Ishikawa (cell line): ENCODE results near the gene EEPD1.

Source experiments
- CEBPB ChIP-seq: IDR thresholded peaks from 2 replicates; pipeline ENCODE4 v1.6.1; 2012
- CREB1 ChIP-seq: IDR thresholded peaks from 2 replicates; pipeline ENCODE4 v1.6.1; 2012; ENCODE audit warnings: low read depth
- EP300 ChIP-seq: IDR thresholded peaks from 2 replicates; pipeline ENCODE4 v1.6.1; 2012; ENCODE audit warnings: borderline replicate concordance
- RAD21 ChIP-seq: IDR thresholded peaks from 2 replicates; pipeline ENCODE4 v1.6.1; 2012; ENCODE audit warnings: low read depth
- TAF1 ChIP-seq: IDR thresholded peaks from 2 replicates; pipeline ENCODE4 v1.6.1; 2012; ENCODE audit warnings: low read depth, mild to moderate bottlenecking
- YY1 ChIP-seq: IDR thresholded peaks from 2 replicates; pipeline ENCODE4 v1.6.1; 2012; ENCODE audit warnings: low read depth
- ZBTB7A ChIP-seq: IDR thresholded peaks from 2 replicates; pipeline ENCODE4 v1.6.1; 2012; ENCODE audit warnings: low read depth
- TF ChIP-seq, protein P1 (sequence below): IDR thresholded peaks from 2 replicates; pipeline ENCODE4 v1.6.1; 2012
- TF ChIP-seq, protein P2 (sequence below): IDR thresholded peaks from 2 replicates; pipeline ENCODE4 v1.6.1; 2012; ENCODE audit warnings: low read depth, mild to moderate bottlenecking

DNA sequence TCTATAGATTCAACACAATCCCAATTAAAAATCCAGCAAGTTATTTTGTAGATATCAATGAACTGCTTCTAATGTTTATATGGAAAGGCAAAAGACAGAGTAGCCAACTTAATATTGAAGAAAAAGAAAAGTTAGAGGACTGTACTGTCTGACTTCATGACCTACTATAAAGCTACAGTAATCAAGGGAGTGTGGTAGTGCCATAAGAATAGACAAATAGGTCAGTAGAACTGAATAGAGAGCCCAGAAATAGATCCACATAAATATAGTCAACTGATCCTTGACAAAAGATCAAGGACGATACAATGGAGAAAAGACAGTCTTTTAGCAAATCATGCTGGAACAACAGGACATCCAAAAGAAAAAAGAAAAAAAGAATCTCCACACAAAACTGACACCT lies 7.4 kb upstream of the EEPD1 start:
- no peak for TF ChIP-seq CEBPB
- TF ChIP-seq CREB1 = no peak
- no peak for TF ChIP-seq ZBTB7A
- no peak for TF ChIP-seq EP300
- TF ChIP-seq, protein P1, sequence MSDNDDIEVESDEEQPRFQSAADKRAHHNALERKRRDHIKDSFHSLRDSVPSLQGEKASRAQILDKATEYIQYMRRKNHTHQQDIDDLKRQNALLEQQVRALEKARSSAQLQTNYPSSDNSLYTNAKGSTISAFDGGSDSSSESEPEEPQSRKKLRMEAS = no peak
- TF ChIP-seq RAD21 = no peak
- TF ChIP-seq YY1 = no peak
- TF ChIP-seq, protein P2, sequence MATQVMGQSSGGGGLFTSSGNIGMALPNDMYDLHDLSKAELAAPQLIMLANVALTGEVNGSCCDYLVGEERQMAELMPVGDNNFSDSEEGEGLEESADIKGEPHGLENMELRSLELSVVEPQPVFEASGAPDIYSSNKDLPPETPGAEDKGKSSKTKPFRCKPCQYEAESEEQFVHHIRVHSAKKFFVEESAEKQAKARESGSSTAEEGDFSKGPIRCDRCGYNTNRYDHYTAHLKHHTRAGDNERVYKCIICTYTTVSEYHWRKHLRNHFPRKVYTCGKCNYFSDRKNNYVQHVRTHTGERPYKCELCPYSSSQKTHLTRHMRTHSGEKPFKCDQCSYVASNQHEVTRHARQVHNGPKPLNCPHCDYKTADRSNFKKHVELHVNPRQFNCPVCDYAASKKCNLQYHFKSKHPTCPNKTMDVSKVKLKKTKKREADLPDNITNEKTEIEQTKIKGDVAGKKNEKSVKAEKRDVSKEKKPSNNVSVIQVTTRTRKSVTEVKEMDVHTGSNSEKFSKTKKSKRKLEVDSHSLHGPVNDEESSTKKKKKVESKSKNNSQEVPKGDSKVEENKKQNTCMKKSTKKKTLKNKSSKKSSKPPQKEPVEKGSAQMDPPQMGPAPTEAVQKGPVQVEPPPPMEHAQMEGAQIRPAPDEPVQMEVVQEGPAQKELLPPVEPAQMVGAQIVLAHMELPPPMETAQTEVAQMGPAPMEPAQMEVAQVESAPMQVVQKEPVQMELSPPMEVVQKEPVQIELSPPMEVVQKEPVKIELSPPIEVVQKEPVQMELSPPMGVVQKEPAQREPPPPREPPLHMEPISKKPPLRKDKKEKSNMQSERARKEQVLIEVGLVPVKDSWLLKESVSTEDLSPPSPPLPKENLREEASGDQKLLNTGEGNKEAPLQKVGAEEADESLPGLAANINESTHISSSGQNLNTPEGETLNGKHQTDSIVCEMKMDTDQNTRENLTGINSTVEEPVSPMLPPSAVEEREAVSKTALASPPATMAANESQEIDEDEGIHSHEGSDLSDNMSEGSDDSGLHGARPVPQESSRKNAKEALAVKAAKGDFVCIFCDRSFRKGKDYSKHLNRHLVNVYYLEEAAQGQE = no peak
- no peak for TF ChIP-seq TAF1
